ENCODE results near the gene TRIP12.
"Not testable (repeated sequence)": the region's sequence is repeated elsewhere in the genome, so short reads cannot be mapped to it uniquely, and the experiment has no call there.

The TRIP12 gene

DNA sequence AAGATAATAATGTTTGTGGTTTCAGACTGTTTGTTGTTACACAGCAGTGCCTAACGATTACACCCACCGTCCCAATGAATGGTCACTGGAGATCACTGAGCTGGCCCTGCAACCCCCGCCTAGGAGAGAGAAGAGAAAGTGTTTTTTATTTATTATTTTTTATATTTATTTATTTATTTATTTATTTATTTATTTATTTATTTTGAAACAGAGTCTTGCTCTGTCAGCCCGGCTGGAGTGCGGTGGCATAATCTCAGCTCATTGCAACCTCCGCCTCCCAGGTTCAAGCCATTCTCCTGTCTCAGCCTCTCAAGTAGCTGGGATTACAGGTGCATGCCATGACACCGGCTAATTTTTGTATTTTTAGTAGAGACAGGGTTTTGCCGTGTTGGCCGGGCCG lies 164.3 kb downstream of the TRIP12 start:
- not testable (repeated sequence) for FAIRE-seq

GRCh38 chr2:229752970-229753729 lies 168.7 kb downstream of the TRIP12 start:
- no peak for FAIRE-seq

- no peak for FAIRE-seq
Measured at GRCh38 chr2:229749779-229750178, 172.0 kb downstream of the TRIP12 start.

GRCh38 chr2:229748950-229749349 lies 172.9 kb downstream of the TRIP12 start:
- no peak for FAIRE-seq

GRCh38 chr2:229742691-229743090 lies 179.1 kb downstream of the TRIP12 start:
- not testable (repeated sequence) for FAIRE-seq

DNA sequence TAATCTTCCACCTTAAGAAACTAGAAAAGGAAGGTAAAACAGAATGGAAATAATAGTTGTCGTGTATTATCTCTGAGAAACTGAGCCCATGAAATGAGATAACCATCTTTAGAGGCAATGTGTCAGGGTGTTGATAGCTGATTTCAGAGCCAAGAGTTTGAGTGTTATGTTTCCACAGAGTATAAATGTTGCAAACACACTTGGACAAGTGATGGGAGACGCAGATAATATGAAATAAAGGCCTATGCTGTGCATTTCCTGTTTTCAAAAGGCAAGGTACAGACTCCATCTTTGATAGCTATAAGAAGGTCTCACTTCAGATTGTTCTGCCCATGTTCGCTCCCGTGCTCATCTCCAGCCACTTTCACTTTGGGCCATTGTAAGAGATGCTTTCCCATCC lies 181.5 kb downstream of the TRIP12 start:
- no peak for FAIRE-seq

GRCh38 chr2:229738024-229738625 lies 183.7 kb downstream of the TRIP12 start:
- no peak for FAIRE-seq

DNA sequence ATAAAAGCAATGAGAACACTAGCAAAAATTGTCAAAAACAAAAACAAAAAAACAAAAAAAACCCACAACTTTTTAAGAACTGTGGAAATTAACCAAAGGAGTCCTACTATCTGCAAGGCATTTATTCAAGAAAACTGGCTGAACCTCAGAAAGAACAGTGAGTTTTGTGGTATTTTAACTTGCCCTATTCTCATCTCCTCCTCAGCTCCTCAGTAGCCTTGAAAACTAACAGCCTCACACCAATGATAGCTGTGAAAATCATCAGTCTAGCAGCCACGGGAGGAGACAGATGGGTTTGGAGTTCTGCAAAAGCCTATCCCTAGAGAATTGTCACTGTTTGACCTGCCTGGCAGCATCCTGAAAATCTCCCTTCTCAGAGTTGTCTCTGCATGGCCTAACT lies 187.4 kb downstream of the TRIP12 start:
- no peak for FAIRE-seq

DNA sequence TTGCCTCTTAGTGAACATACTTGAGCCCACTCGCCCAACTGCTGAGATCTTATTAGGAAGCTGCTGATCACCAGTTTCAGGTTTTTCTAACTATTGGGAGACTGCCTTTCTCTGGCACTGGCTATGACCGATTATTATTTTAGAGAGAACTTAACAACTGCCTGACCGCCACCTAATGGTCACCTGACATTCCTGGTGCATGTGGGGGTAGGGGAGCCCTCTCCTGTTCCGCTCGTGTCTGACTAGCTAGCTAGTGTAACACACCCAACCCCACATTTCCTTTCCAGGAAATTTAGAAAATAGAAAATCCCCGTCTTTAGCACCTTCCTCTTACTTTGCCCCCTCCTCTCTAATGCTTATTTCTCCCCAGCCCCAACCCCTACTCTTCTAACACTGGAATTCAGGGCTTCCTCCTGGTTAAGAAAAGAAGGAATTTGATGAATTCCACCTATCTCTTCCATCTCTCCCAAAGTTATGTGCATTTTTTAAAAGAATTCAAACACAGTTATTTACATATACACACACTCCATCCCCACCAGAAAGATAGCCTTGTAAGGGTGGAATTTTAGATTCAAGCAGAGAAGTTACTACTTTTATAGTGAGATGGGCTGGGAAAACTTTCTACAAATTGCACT lies 188.1 kb downstream of the TRIP12 start:
- no peak for FAIRE-seq

GRCh38 chr2:229732897-229733296 lies 188.9 kb downstream of the TRIP12 start:
- no peak for FAIRE-seq

GRCh38 chr2:229731916-229732315 lies 189.9 kb downstream of the TRIP12 start:
- FAIRE-seq = no peak

DNA sequence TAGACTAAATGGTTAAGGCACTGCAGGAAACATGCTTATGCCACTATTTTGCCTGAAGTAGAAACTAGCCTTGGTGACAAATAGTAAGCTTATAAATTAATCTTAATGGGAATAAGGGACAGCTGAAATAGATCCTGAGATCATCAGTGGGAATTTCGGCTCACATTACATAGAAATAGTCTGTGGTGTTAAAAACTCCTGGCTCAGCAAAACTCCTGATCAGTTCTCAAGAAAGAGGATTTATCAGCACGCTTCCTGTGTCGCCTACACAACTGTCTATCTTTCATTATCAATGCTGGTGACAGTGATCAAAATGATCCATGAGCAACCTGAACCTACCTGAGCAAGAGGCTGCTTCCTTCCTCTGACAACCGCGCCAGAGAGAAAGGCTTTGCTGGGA lies 190.4 kb downstream of the TRIP12 start:
- FAIRE-seq = no peak

- no peak for FAIRE-seq
Measured at GRCh38 chr2:229728370-229728769, 193.4 kb downstream of the TRIP12 start.

- FAIRE-seq = no peak
Measured at GRCh38 chr2:229726643-229727042, 195.2 kb downstream of the TRIP12 start.

GRCh38 chr2:229725716-229726574 lies 195.9 kb downstream of the TRIP12 start:
- FAIRE-seq = no peak

- not testable (repeated sequence) for FAIRE-seq
Measured at GRCh38 chr2:229723192-229723591, 198.6 kb downstream of the TRIP12 start.

DNA sequence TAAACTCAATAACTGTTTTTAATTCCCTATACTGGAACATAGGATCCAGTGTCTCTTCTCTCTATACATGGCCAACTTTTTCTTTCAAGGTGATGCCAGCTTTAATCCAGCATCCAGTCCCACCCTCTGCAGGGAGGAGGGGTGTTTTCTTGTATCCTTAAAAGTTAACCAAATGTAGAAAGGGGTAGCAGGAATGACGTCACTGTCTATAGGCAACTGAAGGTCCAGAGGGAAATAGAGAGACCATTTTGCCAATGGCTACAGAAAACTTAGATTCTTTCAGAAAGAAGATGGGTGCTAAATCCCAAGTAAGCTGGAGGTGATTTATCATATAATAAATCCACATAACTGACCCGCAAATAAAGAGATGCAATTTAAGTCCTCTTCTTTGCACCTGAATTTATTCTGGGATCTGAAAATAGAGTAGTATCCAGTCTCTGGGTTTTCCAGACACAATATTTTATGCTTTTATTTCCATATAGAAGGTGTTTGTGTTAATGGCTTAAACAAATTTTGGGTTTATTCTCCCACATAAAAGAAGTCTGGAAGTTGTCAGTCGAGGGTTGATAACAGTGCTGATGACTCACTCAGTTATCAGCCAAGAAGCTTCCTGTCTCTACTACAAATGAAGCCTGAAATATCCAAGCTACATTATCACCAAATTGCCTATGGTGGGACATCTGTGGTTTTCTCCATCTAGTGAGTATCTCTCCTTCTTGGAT lies 201.7 kb downstream of the TRIP12 start:
- FAIRE-seq = no peak

DNA sequence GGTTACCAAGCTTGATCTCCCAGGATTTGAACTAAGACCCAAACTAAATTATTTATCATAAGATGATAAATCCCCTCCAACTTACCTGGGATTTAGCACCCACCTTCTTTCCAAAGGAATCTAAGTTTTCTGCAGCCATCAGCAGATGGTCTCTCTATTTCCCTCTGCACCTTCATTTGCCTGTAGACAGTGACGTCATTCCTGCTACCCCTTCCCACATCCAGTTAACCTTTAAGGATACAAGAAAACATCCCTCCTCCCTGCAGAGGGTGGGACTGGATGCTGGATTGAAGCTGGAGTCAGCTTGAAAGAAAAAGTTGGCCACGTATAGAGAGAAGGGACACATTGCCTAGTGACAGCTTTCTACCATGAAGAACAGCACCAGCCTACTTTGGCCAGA lies 203.8 kb downstream of the TRIP12 start:
- FAIRE-seq = no peak

DNA sequence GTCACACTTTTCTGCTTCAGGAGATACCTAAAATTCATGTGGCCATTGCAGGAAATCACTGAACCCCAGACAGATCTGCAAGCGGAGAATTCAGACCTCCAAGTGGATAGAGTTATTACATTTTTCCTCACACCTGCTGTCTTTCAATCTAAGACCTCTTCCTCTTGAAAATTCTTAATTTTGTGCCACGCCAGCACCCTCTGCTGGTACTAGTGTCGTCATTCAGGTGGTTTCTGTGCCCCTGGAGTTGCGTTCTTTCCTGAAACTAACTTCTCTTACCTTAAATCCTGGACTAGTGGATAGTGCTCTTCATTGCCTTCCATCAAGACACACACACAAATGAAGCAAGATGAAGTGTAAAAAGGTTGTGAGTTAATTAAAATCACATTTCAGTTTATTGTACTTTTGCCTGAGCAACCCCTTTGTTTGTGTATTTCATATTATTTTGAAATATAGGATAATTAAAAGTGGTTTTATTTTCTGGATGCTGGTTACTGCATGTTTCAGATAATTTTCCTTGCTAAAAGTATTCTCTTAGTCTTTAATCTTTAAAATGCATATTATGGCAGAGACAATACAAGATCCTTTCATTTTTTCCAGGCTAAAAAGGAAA lies 205.8 kb downstream of the TRIP12 start:
- FAIRE-seq = no peak

- FAIRE-seq = no peak
Measured at GRCh38 chr2:229714736-229715541, 206.9 kb downstream of the TRIP12 start.

DNA sequence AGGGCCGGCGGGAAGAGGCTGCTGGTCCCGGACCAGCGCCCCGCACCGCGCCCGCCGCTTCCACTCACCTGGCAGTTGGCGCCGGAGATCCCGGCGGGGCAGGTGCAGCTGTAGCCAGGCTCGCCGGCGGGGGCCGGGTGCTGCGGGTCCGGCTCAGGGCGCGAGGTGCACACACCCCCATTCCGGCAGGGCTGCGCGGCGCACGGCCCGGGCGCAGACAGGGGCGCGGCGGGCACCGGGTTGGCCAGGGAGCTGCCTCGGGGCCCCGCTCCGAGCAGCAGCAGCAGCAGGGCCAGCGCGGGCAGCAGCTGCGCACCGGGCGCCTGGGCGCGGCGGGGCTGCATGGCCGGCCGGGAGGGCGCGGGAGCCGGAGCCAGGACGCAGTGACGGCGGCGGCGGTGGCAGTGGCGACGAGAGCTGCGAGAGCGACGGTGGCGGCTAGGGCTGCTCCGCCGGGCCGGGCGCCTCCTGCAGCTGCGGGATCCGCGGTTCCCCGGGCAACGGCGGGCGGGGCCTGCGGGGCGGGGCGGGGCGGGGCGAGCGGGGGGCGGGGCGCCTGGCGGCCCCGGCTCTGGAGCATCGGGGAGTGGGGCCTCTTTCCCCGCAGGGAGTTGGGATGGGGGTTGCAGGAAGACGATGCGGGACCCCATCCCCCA lies 207.6 kb downstream of the TRIP12 start, which contains the start of gene DNER:
Gene DNER (minus strand): TSS at position 476 of the 656 bp plus-strand sequence. CDS start 132 bp downstream, at position 344.
- FAIRE-seq = no peak

Data from G401.6 (cell line).